ENCODE data around the gene TADA3.

TADA3 gene, protein sequence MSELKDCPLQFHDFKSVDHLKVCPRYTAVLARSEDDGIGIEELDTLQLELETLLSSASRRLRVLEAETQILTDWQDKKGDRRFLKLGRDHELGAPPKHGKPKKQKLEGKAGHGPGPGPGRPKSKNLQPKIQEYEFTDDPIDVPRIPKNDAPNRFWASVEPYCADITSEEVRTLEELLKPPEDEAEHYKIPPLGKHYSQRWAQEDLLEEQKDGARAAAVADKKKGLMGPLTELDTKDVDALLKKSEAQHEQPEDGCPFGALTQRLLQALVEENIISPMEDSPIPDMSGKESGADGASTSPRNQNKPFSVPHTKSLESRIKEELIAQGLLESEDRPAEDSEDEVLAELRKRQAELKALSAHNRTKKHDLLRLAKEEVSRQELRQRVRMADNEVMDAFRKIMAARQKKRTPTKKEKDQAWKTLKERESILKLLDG

DNA sequence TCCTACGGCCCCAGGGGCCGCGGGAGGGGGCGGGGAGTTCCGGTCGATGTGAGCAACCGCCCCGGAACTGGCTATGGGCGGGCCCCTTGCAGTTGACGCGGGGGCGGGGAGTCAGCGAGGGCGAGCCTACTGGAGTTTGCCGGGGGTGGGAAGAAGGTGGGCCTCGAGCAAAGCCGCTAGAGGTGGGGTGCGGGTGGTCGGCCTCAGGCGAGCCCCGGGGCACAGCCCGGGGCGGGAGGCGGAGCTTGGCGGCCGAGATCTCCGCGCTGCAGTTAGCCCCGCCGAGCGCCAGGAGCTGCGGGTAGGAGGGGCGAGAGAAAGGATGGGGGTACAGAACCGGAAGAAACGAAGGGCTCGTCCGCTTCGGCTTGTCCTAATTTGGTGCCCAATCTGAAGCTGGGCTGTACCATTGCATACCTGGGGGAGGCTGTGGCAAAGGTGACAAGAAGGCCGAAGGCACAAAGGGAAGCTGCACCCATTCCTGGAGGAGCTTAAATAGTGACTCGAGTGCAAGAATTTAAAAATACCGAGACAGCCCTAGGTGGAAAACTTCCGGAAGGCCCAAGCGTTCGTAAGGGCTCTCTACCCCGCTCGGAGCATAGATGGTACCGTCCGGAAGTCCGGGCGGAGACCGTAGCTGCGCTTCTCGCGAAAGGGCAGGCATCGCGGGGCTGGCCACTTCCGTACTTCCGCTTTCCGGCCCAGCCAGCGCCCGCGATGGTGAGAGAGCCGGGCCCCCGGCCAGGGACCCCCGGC lies at the start of gene TADA3, which contains the start of gene ARPC4:
Gene TADA3 (minus strand): TSS at position 69 of the 756 bp plus-strand sequence. CDS start 1,007 bp downstream, outside the sequence.
Gene ARPC4 (plus strand): TSS at position 678 of the 756 bp plus-strand sequence. CDS start 40 bp downstream, at position 718.
- peak; percentile 84 for DNase-seq (ENCODE audit: low read depth)

DNA sequence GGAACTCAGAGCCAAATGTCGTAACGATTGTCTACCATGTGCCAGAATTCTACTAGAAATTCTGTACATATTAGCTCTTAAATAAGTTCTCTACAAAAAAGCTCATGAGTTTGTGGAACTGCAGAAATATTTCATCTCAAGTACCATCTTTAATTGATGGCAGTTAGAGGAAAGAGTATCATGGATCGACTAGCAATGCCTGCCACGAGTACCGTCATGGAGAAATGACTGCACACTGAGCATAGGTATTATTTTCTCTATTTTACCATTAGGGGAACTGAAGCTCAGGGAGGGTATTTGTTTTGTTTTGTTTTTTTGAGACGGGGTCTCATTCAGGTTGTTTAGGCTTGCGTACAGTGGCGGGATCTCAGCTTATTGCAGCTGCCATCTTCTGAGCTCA lies 48.7 kb upstream of the TADA3 start:
- DNase-seq (ENCODE audit: low read depth) = no peak

DNA sequence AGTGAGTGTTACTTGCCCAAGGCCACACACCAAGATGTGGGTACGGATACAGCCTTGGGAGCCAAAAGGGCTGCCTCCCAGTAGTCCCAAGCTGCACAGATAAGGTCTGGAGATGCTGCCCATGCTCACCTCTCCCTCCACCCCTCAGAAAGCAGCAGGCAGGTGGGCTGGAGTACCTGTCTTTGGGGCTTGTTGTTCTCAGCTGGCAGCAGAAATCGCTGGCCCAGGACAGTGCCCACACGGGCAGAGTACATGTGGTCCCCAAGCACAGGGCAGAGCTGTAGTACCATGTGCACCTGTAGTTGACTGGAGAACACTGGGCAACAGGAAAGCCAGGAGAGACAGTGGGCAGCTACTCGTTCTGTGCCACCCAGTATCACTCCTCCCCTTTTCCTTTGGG lies 46.6 kb upstream of the TADA3 start:
- DNase-seq (ENCODE audit: low read depth) = no peak

DNA sequence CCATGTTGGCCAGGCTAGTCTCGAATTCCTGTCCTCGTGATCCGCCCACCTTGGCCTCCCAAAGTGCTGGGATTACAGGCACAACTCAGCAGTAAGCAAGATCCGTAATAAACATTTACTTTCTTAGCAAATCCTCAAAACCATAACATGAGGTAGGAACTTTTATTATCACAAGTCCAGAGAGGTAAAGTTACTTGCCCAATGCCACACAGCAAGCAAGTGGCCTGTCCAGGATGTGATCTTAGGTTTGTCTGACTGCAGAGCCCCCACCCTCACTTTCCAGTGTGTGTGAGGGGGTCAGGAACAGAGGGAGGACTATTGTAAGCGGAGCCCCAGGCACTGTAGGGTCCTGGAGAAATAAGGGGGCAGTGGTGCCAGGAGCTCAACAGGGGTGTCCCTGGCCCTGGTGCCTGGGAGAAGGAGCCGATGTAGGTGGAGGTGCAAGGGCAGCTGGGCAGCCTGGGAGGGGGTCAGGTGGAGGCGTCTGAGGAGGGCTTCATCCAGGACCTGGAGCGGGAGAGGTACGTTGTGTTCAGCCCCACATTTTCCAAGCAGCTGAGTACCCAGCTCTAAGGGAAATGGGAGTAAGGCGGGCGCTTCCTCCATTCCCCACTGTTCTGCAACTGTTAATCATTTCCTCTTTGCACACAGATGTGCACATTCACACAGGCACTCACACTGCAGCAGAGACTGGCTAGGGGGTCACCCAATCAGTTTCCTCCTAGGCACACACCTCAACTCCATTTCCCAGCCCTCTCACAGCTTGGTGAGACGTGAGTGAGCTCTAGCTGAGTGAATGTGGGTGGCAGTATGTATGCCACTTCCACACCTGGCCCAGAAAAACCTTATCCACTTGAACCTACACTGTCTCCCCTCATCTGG lies 45.7 kb upstream of the TADA3 start:
- no peak for DNase-seq (ENCODE audit: low read depth)

DNA sequence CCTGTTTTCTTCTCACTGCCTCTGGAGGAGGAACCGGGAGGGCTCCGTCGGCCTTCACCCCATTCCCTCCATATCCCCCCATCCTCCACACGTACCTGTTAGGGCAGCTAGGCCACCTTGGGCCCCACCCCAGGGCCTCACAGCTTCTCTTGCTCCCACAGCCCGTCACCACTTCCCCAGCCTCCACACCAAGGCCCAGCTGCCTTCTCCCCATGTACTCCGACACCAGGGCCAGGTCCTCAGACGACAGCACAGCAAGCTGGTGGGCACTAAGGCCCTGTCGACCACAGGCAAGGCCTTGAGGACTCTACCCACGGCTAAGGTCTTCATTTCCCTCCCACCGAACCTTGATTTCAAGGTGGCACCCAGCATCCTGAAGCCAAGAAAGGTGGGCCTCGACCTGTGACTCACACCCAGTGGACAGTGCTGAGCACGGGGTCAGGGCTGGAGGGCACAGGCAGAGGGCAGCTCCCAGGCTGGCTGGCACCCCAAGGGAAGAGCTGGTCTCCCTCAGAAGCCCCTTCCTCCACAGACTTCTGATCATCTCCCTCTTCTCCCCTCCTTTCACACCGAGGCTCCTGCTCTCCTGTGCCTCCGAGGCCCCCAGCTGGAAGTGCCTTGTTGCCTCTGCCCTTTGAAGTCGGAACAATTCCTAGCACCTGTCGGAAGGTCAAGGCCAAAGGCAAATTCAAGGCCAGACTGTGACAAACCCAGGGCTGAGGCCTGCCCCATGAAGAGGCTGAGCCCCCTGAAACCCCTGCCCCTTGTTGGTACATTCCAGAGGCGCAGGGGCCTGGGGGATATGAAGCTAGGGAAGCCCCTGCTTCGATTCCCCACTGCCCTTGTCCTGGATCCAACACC lies 42.5 kb upstream of the TADA3 start:
- no peak for DNase-seq (ENCODE audit: low read depth)

DNA sequence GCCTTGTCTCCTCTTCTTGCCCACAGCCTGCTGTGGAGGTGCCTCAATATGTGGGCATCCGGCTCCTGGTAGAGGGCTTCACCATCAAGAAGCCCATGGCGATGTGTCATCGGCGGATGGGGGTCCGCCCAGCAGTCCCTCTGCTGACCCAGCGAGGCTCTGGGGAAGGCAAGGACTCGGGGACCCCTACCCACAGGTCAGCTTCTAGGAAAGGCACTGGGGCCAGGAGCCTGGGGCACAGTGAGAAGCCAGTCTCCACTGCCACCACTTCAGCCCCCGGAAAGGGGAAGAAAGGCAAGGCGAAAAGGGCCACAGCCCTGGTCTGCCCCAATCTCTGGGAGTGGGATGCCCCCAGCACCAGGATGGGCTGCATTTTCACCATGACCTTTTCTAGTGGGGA lies 40.8 kb upstream of the TADA3 start:
- DNase-seq (ENCODE audit: low read depth) = no peak

DNA sequence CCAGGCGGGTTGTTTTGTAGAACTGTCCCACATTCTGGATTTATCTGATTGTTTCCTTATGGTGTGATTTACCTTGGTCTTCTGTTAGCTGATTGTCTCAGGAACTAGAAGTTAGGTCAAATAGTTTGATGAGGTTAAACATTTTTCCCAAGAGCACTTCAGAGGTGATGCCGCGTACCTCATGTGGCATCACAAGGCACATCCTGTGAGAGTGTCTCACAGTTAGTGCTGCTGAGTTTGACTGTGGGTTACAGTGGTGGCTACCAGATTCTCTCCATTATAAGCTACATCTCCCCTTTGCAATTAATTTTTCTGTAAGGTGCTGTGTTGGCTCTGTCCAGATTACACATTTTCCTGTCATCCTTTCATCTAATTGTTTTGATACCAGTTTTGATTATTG lies 39.0 kb upstream of the TADA3 start:
- DNase-seq (ENCODE audit: low read depth) = no peak

DNA sequence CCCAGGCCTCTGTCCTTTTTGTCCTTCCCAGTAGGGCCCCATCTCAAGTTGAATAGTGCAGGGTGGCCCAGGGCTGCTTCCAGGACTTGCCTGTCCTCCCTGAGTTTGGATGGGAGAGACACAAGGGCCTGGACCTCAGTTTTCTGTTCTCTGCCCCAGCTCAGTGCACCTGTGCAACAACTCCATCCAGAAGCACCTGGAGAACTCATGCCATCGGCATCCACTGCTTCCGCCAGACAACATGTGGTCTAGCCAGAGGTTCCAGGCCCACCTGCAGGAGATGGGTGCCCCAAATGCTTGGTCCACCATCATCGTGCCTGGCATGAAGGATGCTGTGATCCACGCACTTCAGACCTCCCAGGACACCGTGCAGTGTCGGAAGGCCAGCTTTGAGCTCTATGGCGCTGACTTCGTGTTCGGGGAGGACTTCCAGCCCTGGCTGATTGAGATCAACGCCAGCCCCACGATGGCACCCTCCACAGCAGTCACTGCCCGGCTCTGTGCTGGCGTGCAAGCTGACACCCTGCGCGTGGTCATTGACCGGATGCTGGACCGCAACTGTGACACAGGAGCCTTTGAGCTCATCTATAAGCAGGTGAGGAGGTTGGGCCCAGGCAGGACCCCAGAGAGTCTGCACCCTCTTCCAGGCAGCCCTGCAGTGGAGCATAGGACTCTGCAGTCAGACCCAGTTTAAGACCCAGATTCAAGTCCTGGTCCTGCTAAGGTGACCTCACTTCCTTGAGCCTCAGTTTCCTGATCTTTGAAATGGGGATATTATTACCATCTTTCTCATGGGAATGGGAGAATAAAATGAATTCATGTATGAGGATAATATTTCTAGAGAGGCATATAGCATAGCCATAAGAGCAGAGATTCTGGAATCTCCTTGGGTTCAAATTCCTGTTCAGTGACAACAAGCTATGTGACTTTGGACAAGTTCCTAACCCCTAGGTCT lies 36.8 kb upstream of the TADA3 start:
- DNase-seq (ENCODE audit: low read depth) = no peak

DNA sequence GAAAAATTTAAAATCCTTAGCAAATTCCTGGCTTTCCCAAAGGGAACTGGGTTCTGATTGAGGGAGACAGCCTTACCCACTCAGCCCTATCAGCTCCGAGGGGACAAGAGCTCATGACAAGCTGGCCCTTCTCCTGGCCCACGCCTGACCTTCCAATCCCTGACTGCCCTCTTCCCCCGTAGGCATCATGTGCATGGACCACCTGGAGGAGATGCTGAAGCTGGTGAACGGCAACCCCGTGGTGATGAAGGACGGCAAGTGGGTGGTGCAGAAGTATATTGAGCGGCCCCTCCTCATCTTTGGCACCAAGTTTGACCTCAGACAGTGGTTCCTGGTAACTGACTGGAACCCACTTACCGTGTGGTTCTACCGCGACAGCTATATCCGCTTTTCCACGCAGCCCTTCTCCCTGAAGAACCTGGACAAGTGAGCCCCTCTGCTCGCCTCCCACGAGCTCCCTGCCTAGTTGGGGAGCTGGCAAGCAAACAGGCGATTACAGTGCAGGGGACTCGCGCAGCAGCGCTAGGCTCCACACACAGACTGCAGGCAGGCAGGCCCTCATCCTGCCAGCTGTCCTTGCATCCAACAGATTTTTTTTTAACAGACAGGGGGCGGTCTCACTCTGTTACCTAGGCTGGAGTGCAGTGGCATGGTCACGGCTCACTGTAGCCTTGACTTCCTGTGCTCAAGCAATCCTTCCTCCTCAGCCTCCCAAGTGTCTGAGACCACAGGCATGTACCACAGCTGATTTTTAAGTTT lies 34.7 kb upstream of the TADA3 start:
- no peak for DNase-seq (ENCODE audit: low read depth)

DNA sequence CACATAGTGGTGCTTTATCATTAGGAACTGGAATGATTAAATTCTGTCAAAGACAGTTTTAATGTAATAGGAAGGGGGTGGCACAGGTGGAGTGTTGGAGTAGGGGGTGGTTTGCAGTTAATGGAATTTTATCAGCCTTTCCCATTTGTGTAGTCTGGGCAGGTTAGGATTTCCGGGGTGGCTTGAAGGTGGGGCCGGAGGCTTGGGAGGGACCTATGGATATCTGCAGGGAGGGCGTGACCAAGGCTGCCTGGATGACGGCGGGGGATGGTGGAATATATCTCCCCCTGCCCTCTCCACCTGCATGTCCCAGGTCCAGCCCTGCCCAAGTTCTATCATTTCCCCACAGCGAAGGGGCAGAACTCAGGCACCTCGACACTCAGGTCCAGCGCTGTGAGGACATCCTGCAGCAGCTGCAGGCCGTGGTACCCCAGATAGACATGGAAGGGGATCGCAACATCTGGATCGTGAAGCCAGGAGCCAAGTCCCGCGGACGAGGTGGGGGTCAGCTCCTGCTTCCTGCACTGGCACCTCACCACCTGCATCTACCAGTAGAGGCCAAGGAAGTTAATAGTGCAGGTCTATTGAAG lies 33.3 kb upstream of the TADA3 start:
- no peak for DNase-seq (ENCODE audit: low read depth)

DNA sequence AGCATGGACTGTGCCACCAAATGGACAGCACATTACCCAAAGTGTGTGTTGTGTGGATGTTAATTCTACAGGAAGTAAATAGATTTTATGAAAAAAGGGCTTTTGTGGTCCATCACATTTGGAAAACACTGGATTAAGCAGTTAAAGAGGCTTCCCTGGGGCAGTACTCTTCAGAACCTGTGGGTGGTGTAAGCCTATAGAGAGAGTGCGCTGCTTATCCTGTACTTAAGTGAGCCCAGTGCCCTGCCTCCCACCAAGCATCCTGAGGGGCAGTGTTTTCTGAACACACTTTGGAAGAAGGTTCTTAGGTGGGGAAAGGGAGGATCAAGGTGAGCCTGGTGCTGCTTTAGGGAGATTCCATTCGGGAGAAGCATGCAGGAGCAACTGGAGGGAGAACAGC lies 28.7 kb upstream of the TADA3 start:
- DNase-seq (ENCODE audit: low read depth) = no peak

DNA sequence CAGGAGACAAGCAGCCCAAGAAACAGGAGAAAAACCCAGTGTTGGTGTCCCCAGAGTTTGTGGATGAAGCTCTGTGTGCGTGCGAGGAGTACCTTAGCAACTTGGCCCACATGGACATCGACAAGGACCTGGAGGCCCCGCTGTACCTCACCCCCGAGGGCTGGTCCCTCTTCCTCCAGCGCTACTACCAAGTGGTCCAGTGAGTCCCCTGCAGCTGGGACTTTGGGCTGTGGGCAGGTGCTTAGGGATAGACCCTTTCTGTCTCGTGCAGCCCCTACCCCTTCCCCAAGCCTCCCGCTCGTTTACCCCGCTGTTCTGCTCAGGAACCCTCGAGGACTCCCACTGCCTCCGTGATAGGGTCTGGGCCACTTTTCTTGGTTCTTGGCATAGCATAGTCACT lies 28.3 kb upstream of the TADA3 start:
- DNase-seq (ENCODE audit: low read depth) = no peak

DNA sequence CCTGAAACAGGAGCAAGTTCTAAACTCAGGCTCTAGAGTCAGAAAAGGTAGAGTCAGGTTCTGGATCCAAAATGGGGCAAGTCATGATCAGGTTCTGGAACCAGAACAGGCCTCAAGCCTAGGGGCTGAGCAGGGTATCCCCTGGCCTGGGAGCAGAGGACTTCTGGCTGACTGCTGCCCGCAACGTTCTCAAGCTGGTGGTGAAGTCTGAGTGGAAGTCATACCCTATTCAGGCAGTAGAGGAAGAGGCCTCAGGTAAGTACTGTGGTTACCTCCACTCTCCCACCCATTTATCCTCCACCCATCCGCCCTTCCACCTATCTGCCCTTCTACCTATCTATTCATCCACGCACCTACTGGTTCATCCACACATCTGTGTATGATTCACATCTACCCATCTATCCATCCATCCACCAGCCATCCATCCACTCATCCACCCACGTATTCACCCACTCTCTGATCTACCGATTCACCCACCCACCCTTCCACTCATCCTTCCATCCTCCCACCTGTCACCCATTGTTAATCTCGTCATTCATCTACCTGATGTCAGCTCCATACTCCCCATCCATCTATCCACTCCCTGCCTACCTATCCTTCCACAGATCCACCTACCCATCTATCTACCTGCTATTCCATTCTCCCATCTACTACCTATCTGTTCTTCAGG lies 26.5 kb upstream of the TADA3 start:
- no peak for DNase-seq (ENCODE audit: low read depth)

DNA sequence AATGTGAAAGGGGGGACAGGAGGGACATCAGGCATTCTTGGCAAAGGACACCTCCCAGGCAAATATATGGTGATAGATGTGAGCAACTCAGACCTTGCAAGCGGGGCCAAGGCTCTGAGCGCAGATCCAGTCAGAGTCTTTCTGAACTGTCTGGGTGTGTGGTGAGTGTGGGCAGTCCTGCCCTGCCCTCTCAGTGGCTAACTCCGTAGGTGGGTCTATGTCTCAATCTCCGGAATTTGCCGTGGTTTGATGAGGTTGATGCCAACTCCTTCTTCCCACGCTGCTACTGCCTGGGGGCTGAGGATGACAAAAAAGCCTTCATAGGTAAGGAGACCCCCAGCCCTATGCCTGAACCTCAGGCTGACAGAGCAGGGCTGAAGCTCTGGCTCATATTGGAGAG lies 25.2 kb upstream of the TADA3 start:
- no peak for DNase-seq (ENCODE audit: low read depth)

DNA sequence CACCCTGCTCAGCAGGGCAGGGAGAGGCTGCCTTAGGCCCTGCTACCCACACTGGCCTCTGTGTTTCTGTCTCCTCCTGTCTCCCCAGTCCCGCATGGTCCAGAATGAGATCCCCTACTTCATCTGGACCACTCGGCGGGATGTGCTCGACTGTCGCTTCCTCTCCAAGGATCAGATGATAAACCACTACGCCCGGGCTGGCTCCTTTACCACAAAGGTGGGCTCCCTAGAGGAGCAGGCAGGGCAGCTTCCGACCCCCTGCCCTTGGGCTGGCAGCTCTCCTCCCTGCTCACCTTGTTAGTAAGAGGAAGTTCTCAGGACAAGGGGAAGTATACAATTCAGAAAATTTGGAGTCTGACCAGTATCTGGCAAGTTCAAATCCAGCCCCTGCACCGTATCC lies 23.7 kb upstream of the TADA3 start:
- no peak for DNase-seq (ENCODE audit: low read depth)

DNA sequence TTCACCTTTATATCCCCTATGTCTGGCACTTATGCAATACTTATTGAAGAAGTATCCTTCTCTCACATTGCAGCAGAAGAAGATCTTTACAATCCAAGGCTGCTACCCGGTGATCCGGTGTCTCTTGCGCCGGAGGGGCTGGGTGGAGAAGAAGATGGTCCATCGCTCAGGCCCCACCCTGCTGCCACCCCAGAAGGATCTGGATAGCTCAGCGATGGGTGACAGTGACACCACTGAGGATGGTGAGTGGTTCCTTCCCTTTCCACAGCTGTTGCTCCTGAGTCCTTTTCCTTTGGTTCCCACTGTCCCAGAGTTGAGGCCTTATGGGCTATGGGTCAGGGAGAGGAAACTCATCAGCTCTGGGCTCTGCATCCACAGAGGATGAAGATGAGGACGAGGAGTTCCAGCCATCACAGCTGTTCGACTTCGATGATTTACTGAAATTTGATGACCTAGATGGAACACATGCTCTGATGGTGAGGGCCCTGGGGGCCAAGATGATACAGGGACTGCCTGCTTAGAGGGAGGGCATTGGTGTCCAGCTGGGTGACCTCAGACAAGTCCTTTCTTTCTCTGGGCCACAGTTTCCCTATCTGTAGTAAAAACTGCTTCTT lies 20.7 kb upstream of the TADA3 start:
- no peak for DNase-seq (ENCODE audit: low read depth)

DNA sequence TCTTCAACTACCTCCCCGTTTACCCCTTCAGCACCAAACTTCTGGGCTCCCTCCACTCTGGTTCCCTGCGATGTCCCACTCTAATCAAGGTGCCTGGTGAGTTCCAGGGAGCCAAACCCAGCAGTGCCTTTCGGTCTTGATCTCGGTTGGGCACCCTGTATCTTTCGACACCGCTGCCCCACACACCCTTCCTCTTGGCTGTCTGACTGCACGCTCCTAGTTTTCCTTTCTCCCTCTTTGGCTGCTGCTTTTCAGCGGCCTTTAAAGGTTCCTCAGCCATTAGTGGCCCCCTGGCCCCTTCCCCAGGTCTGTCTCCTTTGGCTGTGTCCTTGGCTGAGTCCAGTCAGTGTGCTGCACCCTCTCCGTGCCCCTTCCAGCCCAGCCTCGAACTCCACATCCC lies 18.6 kb upstream of the TADA3 start:
- no peak for DNase-seq (ENCODE audit: low read depth)

DNA sequence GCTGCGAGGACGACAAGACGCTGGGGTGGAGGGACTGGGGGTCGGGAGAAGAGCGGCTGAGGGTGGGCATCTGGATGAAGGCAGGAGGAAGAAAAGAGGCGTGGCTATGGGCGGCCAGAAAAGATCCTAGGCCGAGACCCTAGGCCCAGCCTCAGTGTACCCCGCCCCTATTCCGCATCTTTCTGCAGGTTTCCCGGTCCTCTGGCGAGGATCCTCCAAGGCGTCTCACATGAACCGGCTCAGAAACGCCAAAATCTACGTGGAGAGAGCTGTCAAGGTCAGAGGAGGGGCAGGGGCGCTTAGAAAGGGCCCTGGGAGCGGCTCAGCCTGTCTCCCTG lies 18.1 kb upstream of the TADA3 start:
- DNase-seq (ENCODE audit: low read depth) = no peak
